ENCODE data around the gene BRIP1.
"Not testable (repeated sequence)": the region's sequence is repeated elsewhere in the genome, so short reads cannot be mapped to it uniquely, and the experiment has no call there.

The BRIP1 gene

GRCh38 chr17:61723914-61724313, 139.4 kb downstream of the BRIP1 start:
- no peak for DNase-seq

GRCh38 chr17:61723183-61723582, 140.1 kb downstream of the BRIP1 start:
- DNase-seq: no peak

- DNase-seq: no peak
These were observed 140.9 kb downstream of the BRIP1 start for GRCh38 chr17:61722398-61722797.

- DNase-seq: peak; percentile 8
These were observed 143.1 kb downstream of the BRIP1 start for GRCh38 chr17:61720016-61720795.

- DNase-seq: not testable (repeated sequence)
These were observed 144.1 kb downstream of the BRIP1 start for GRCh38 chr17:61719220-61719619.

GRCh38 chr17:61718022-61718421, 145.3 kb downstream of the BRIP1 start:
- no peak for DNase-seq

GRCh38 chr17:61717352-61717751, 146.0 kb downstream of the BRIP1 start:
- DNase-seq: no peak

GRCh38 chr17:61716225-61716829, 147.0 kb downstream of the BRIP1 start:
- no peak for DNase-seq

GRCh38 chr17:61715348-61715747, 148.0 kb downstream of the BRIP1 start:
- DNase-seq: no peak

- DNase-seq: no peak
These were observed 149.0 kb downstream of the BRIP1 start for GRCh38 chr17:61714300-61714699.

- no peak for DNase-seq
These were observed 150.3 kb downstream of the BRIP1 start for GRCh38 chr17:61713035-61713434.

- DNase-seq: no peak
These were observed 152.8 kb downstream of the BRIP1 start for GRCh38 chr17:61710546-61710945.

- no peak for DNase-seq
These were observed 153.8 kb downstream of the BRIP1 start for GRCh38 chr17:61709567-61709966.

- no peak for DNase-seq
These were observed 158.3 kb downstream of the BRIP1 start for GRCh38 chr17:61704935-61705449.

- DNase-seq: no peak
These were observed 160.9 kb downstream of the BRIP1 start for GRCh38 chr17:61702450-61702849.

- no peak for DNase-seq
These were observed 161.3 kb downstream of the BRIP1 start for GRCh38 chr17:61701978-61702377.

- no peak for DNase-seq
These were observed 162.0 kb downstream of the BRIP1 start for GRCh38 chr17:61701334-61701733.

GRCh38 chr17:61700252-61700651, 163.1 kb downstream of the BRIP1 start:
- no peak for DNase-seq

- no peak for DNase-seq
These were observed 163.6 kb downstream of the BRIP1 start for GRCh38 chr17:61699694-61700093.

GRCh38 chr17:61699032-61699431, 164.3 kb downstream of the BRIP1 start:
- no peak for DNase-seq

GRCh38 chr17:61698244-61698643, 165.1 kb downstream of the BRIP1 start:
- no peak for DNase-seq

GRCh38 chr17:61695779-61696337, 167.5 kb downstream of the BRIP1 start:
- no peak for DNase-seq

- no peak for DNase-seq
These were observed 169.2 kb downstream of the BRIP1 start for GRCh38 chr17:61694095-61694494.

- DNase-seq: peak; percentile 7
These were observed 173.6 kb downstream of the BRIP1 start for GRCh38 chr17:61689610-61690180.
